Retinal pigment epithelial cell (primary cell): Measurements from ENCODE around the gene CYFIP2.

Experiments used
- DNase-seq: peaks from one replicate; pipeline ENCODE4 v3.0.0-alpha.2; 2010; ENCODE audit warnings: low read depth
- H3K4me3 ChIP-seq: 2 replicates; pipeline ENCODE4 v1.5.1; 2011; ENCODE audit warnings: mild to moderate bottlenecking, low read length, control low read depth, moderate library complexity
- TF ChIP-seq, protein P1 (sequence below): conservative IDR thresholded peaks from 2 replicates; pipeline ENCODE4 v1.5.1; 2011; ENCODE audit warnings: low read depth, low read length, control low read depth, inconsistent platforms

Gene CYFIP2

GRCh38 chr5:157356576-157356975, 90.7 kb downstream of the CYFIP2 start:
- H3K4me3 ChIP-seq: no peak overlapping the region
- DNase-seq: no peak
- TF ChIP-seq, protein P1, sequence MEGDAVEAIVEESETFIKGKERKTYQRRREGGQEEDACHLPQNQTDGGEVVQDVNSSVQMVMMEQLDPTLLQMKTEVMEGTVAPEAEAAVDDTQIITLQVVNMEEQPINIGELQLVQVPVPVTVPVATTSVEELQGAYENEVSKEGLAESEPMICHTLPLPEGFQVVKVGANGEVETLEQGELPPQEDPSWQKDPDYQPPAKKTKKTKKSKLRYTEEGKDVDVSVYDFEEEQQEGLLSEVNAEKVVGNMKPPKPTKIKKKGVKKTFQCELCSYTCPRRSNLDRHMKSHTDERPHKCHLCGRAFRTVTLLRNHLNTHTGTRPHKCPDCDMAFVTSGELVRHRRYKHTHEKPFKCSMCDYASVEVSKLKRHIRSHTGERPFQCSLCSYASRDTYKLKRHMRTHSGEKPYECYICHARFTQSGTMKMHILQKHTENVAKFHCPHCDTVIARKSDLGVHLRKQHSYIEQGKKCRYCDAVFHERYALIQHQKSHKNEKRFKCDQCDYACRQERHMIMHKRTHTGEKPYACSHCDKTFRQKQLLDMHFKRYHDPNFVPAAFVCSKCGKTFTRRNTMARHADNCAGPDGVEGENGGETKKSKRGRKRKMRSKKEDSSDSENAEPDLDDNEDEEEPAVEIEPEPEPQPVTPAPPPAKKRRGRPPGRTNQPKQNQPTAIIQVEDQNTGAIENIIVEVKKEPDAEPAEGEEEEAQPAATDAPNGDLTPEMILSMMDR: no peak

GRCh38 chr5:157357823-157358222, 91.9 kb downstream of the CYFIP2 start:
- no peak for DNase-seq
- TF ChIP-seq, protein P1: no peak
- no peak overlapping the region for H3K4me3 ChIP-seq

GRCh38 chr5:157358871-157359270, 92.9 kb downstream of the CYFIP2 start:
- no peak overlapping the region for H3K4me3 ChIP-seq
- TF ChIP-seq, protein P1: no peak
- no peak for DNase-seq

- no peak for DNase-seq
- no peak overlapping the region for H3K4me3 ChIP-seq
- TF ChIP-seq, protein P1: no peak
These were observed 93.6 kb downstream of the CYFIP2 start for GRCh38 chr5:157359356-157360055.

DNA sequence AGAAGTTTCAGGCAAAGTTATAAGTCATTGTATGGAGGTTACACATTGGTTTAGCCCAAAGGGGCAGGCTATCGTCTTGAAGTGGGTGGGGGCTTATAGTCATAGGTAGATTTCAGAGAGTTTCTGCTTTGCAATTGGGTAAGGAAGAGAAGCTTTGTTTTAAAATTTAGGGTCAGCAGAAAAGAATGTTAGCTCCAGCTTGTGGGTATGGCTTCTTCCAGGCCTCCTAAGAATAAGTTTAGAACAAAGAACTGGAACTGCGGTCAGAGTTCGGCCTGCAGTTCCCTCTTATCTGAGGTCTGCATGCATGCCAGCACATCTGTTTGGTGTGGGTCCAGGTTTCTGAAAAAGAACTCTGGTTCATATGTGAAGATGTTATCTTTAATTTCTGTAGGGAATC, 96.1 kb downstream of the CYFIP2 start:
- no peak for DNase-seq
- H3K4me3 ChIP-seq: no peak overlapping the region
- TF ChIP-seq, protein P1: no peak

GRCh38 chr5:157362502-157362901, 96.6 kb downstream of the CYFIP2 start:
- TF ChIP-seq, protein P1: no peak

GRCh38 chr5:157362982-157363381, 97.1 kb downstream of the CYFIP2 start:
- TF ChIP-seq, protein P1: no peak
- no peak for DNase-seq
- H3K4me3 ChIP-seq: no peak overlapping the region

More at GRCh38 chr5:157362502-157362901, 96.6 kb downstream of the CYFIP2 start:
- H3K4me3 ChIP-seq: no peak overlapping the region
- no peak for DNase-seq
